ENCODE measurements around the gene BCLAF1. TPM values are rescaled to one million over a fixed set of nuclear protein-coding genes. Genes with fewer than 3 reads are reported as not detected.

Gene BCLAF1
- total RNA-seq, 4 donors from 2014 or later = 69.7 to 90.1 (median 75.4) TPM

- Histone ChIP-seq H3K27ac (replicated peaks in 1 of 4) (no peak overlapping the region), H3K9me3 (peaks cover 0 to 7% (median 0%) of the 10 kb centered on the region in 4 donors), H3K27me3 (no peaks in the 10 kb centered on the region), H3K4me1 (peaks cover 0 to 5% (median 0%) of the 10 kb centered on the region in 4 donors), H3K36me3 (no peaks in the 10 kb centered on the region), H3K4me3 (no peak overlapping the region)
- intact Hi-C loops (cut with DNase I) = no loop called here
- TF ChIP-seq CTCF (IDR thresholded peaks at IDR 0.05) = no peak
- TF ChIP-seq POLR2AphosphoS5 (IDR thresholded peaks at IDR 0.05) = no peak
- TF ChIP-seq POLR2A (IDR thresholded peaks at IDR 0.05; ENCODE audit: low read depth) = no peak
- no peak for TF ChIP-seq EP300 (IDR thresholded peaks at IDR 0.05)
- WGBS = 84% methylated on average over 10 of the region's 10 CpGs
- no peak for DNase-seq (ENCODE audit: extremely low spot score)
These were observed 72.9 kb downstream of the BCLAF1 start for GRCh38 chr6:136216503-136217401.

- no peaks in the 10 kb centered on the region for H3K27me3 ChIP-seq
- intact Hi-C loops (cut with DNase I) = no loop called here
- no peak for TF ChIP-seq EP300 (IDR thresholded peaks at IDR 0.05)
- TF ChIP-seq POLR2AphosphoS5 (IDR thresholded peaks at IDR 0.05) = no peak
- no peak for TF ChIP-seq POLR2A (IDR thresholded peaks at IDR 0.05; ENCODE audit: low read depth)
- no peak for TF ChIP-seq CTCF (IDR thresholded peaks at IDR 0.05)
These were observed 75.8 kb downstream of the BCLAF1 start for GRCh38 chr6:136213853-136214252.

GRCh38 chr6:136213012-136213539 is 76.6 kb downstream of the BCLAF1 start:
- H3K4me1 ChIP-seq = peaks cover 0 to 5% (median 2%) of the 10 kb centered on the region in 4 donors
- intact Hi-C loops (cut with DNase I) = no loop called here
- H3K36me3 ChIP-seq = no peaks in the 10 kb centered on the region
- 63% methylated on average over 5 of the region's 5 CpGs for WGBS
- H3K9me3 ChIP-seq = no peaks in the 10 kb centered on the region
- H3K4me3 ChIP-seq = no peak overlapping the region
- no peak overlapping the region for H3K27ac ChIP-seq (replicated peaks in 1 of 4)
- no peaks in the 10 kb centered on the region for H3K27me3 ChIP-seq
- no peak for DNase-seq (ENCODE audit: extremely low spot score)
- TF ChIP-seq CTCF (IDR thresholded peaks at IDR 0.05) = no peak
- no peak for TF ChIP-seq EP300 (IDR thresholded peaks at IDR 0.05)
- TF ChIP-seq POLR2A (IDR thresholded peaks at IDR 0.05; ENCODE audit: low read depth) = no peak
- TF ChIP-seq POLR2AphosphoS5 (IDR thresholded peaks at IDR 0.05) = no peak

More at GRCh38 chr6:136213853-136214252, 75.8 kb downstream of the BCLAF1 start:
- H3K4me3 ChIP-seq = no peak overlapping the region
- H3K36me3 ChIP-seq = no peaks in the 10 kb centered on the region
- H3K27ac ChIP-seq (replicated peaks in 1 of 4) = no peak overlapping the region
- no peaks in the 10 kb centered on the region for H3K9me3 ChIP-seq
- H3K4me1 ChIP-seq = peaks cover 0 to 5% (median 2%) of the 10 kb centered on the region in 4 donors
- DNase-seq (ENCODE audit: extremely low spot score) = no peak

- peaks cover 0 to 5% (median 2%) of the 10 kb centered on the region in 4 donors for H3K4me1 ChIP-seq
- H3K27ac ChIP-seq (replicated peaks in 1 of 4) = no peak overlapping the region
- H3K9me3 ChIP-seq = no peaks in the 10 kb centered on the region
- 100% methylated on average over 2 of the region's 2 CpGs for WGBS
- intact Hi-C loops (cut with DNase I) = no loop called here
- H3K27me3 ChIP-seq = no peaks in the 10 kb centered on the region
- H3K36me3 ChIP-seq = no peaks in the 10 kb centered on the region
- no peak for DNase-seq (ENCODE audit: extremely low spot score)
- TF ChIP-seq POLR2A (IDR thresholded peaks at IDR 0.05; ENCODE audit: low read depth) = no peak
- no peak for TF ChIP-seq POLR2AphosphoS5 (IDR thresholded peaks at IDR 0.05)
- H3K4me3 ChIP-seq = no peak overlapping the region
These were observed 77.0 kb downstream of the BCLAF1 start for GRCh38 chr6:136212608-136213007.

- H3K4me3 ChIP-seq = no peak overlapping the region
- H3K9me3 ChIP-seq = no peaks in the 10 kb centered on the region
- no peaks in the 10 kb centered on the region for H3K36me3 ChIP-seq
- H3K4me1 ChIP-seq = peaks cover 0 to 5% (median 2%) of the 10 kb centered on the region in 4 donors
- TF ChIP-seq EP300 (IDR thresholded peaks at IDR 0.05) (no peak), POLR2AphosphoS5 (IDR thresholded peaks at IDR 0.05) (no peak), CTCF (IDR thresholded peaks at IDR 0.05) (no peak), POLR2A (IDR thresholded peaks at IDR 0.05; ENCODE audit: low read depth) (no peak)
- intact Hi-C loops (cut with DNase I) = no loop called here
- H3K27me3 ChIP-seq = no peaks in the 10 kb centered on the region
- H3K27ac ChIP-seq (replicated peaks in 1 of 4) = no peak overlapping the region
- no peak for DNase-seq (ENCODE audit: extremely low spot score)
- WGBS = 86% methylated on average over 13 of the region's 13 CpGs
These were observed 79.1 kb downstream of the BCLAF1 start for GRCh38 chr6:136210398-136211165.
